T-helper 2 cell treated with Interferon-gamma antibody and Interleukin-4, amounts not matched to agents 5 μg/mL and 100 μg/mL, for 36 hours (primary cell): Measurements from ENCODE around the gene PLA2G2D.
"Not testable (repeated sequence)": the region's sequence is repeated elsewhere in the genome, so short reads cannot be mapped to it uniquely, and the experiment has no call there.

ENCODE experiments used
- DNase-seq: peaks from one replicate; pipeline ENCODE4 v3.0.0; 2021; ENCODE audit warnings: low spot score
- H3K27ac Mint-ChIP-seq: one replicate; pipeline ENCODE4 v1.8.0; 2021; ENCODE audit warnings: mild to moderate bottlenecking, mixed read lengths
- H3K27me3 Mint-ChIP-seq: one replicate; pipeline ENCODE4 v1.8.0; 2021; ENCODE audit warnings: low read depth, mixed read lengths
- H3K36me3 Mint-ChIP-seq: one replicate; pipeline ENCODE4 v1.8.0; 2021; ENCODE audit warnings: low read depth, mixed read lengths
- H3K4me1 Mint-ChIP-seq: one replicate; pipeline ENCODE4 v1.8.0; 2021; ENCODE audit warnings: low read depth, mixed read lengths
- H3K4me3 Mint-ChIP-seq: one replicate; pipeline ENCODE4 v1.8.0; 2022; ENCODE audit warnings: mild to moderate bottlenecking, moderate library complexity, mixed read lengths
- H3K9me3 Mint-ChIP-seq: one replicate; pipeline ENCODE4 v1.8.0; 2021; ENCODE audit warnings: mixed read lengths

PLA2G2D gene

GRCh38 chr1:20137604-20138003, 18.3 kb upstream of the PLA2G2D start:
- no peaks in the 10 kb centered on the region for H3K4me1 Mint-ChIP-seq

GRCh38 chr1:20137055-20137454, 17.7 kb upstream of the PLA2G2D start:
- no peak overlapping the region for H3K27ac Mint-ChIP-seq

More at GRCh38 chr1:20137604-20138003, 18.3 kb upstream of the PLA2G2D start:
- H3K36me3 Mint-ChIP-seq: no peaks in the 10 kb centered on the region
- H3K9me3 Mint-ChIP-seq: no peaks in the 10 kb centered on the region
- no peak overlapping the region for H3K27ac Mint-ChIP-seq
- peaks cover 6% of the 10 kb centered on the region for H3K27me3 Mint-ChIP-seq
- no peak for DNase-seq
- no peak overlapping the region for H3K4me3 Mint-ChIP-seq

GRCh38 chr1:20136249-20136648, 16.9 kb upstream of the PLA2G2D start:
- Mint-ChIP-seq H3K4me1 (no peaks in the 10 kb centered on the region), H3K4me3 (no peak overlapping the region), H3K27ac (no peak overlapping the region), H3K27me3 (peaks cover 10% of the 10 kb centered on the region), H3K36me3 (no peaks in the 10 kb centered on the region), H3K9me3 (no peaks in the 10 kb centered on the region)
- no peak for DNase-seq

More at GRCh38 chr1:20137055-20137454, 17.7 kb upstream of the PLA2G2D start:
- Mint-ChIP-seq H3K27me3 (peaks cover 8% of the 10 kb centered on the region), H3K9me3 (no peaks in the 10 kb centered on the region), H3K36me3 (no peaks in the 10 kb centered on the region), H3K4me3 (no peak overlapping the region), H3K4me1 (no peaks in the 10 kb centered on the region)
- no peak for DNase-seq

- Mint-ChIP-seq H3K9me3 (no peaks in the 10 kb centered on the region), H3K27ac (no peak overlapping the region), H3K27me3 (peaks cover 10% of the 10 kb centered on the region), H3K36me3 (no peaks in the 10 kb centered on the region), H3K4me1 (no peaks in the 10 kb centered on the region), H3K4me3 (no peak overlapping the region)
- DNase-seq: no peak
These were observed 15.7 kb upstream of the PLA2G2D start for GRCh38 chr1:20134995-20135394.

GRCh38 chr1:20130518-20130917, 11.2 kb upstream of the PLA2G2D start:
- peaks cover 10% of the 10 kb centered on the region for H3K27me3 Mint-ChIP-seq
- not testable (repeated sequence) for H3K4me3 Mint-ChIP-seq, H3K9me3 Mint-ChIP-seq, H3K4me1 Mint-ChIP-seq, DNase-seq, H3K36me3 Mint-ChIP-seq, H3K27ac Mint-ChIP-seq

GRCh38 chr1:20126806-20127440, 7.6 kb upstream of the PLA2G2D start:
- H3K27ac Mint-ChIP-seq: no peak overlapping the region
- H3K9me3 Mint-ChIP-seq: peaks cover 3% of the 10 kb centered on the region

GRCh38 chr1:20126041-20126805, 6.9 kb upstream of the PLA2G2D start:
- Mint-ChIP-seq H3K36me3 (no peaks in the 10 kb centered on the region), H3K4me1 (no peaks in the 10 kb centered on the region), H3K9me3 (peaks cover 3% of the 10 kb centered on the region), H3K4me3 (no peak overlapping the region), H3K27ac (no peak overlapping the region), H3K27me3 (peaks cover 7% of the 10 kb centered on the region)
- no peak for DNase-seq

More at GRCh38 chr1:20126806-20127440, 7.6 kb upstream of the PLA2G2D start:
- DNase-seq: no peak
- Mint-ChIP-seq H3K27me3 (peaks cover 7% of the 10 kb centered on the region), H3K4me1 (no peaks in the 10 kb centered on the region), H3K36me3 (no peaks in the 10 kb centered on the region), H3K4me3 (no peak overlapping the region)

GRCh38 chr1:20125100-20125499, 5.8 kb upstream of the PLA2G2D start:
- no peaks in the 10 kb centered on the region for H3K4me1 Mint-ChIP-seq
- H3K4me3 Mint-ChIP-seq: no peak overlapping the region
- H3K9me3 Mint-ChIP-seq: peaks cover 3% of the 10 kb centered on the region
- no peaks in the 10 kb centered on the region for H3K36me3 Mint-ChIP-seq
- no peak overlapping the region for H3K27ac Mint-ChIP-seq
- peaks cover 9% of the 10 kb centered on the region for H3K27me3 Mint-ChIP-seq
- DNase-seq: no peak

GRCh38 chr1:20124456-20125057, 5.2 kb upstream of the PLA2G2D start:
- H3K4me3 Mint-ChIP-seq: no peak overlapping the region
- H3K27ac Mint-ChIP-seq: no peak overlapping the region
- peaks cover 9% of the 10 kb centered on the region for H3K27me3 Mint-ChIP-seq
- H3K9me3 Mint-ChIP-seq: peaks cover 3% of the 10 kb centered on the region
- H3K4me1 Mint-ChIP-seq: no peaks in the 10 kb centered on the region
- no peaks in the 10 kb centered on the region for H3K36me3 Mint-ChIP-seq
- no peak for DNase-seq

- no peak for DNase-seq
- Mint-ChIP-seq H3K9me3 (peaks cover 3% of the 10 kb centered on the region), H3K4me1 (no peaks in the 10 kb centered on the region), H3K4me3 (no peak overlapping the region), H3K36me3 (no peaks in the 10 kb centered on the region), H3K27me3 (peaks cover 9% of the 10 kb centered on the region), H3K27ac (no peak overlapping the region)
These were observed 4.6 kb upstream of the PLA2G2D start for GRCh38 chr1:20123722-20124455.

- peaks cover 11% of the 10 kb centered on the region for H3K27me3 Mint-ChIP-seq
- H3K4me1 Mint-ChIP-seq: no peaks in the 10 kb centered on the region
- H3K4me3 Mint-ChIP-seq: no peak overlapping the region
- no peak for DNase-seq
- H3K27ac Mint-ChIP-seq: no peak overlapping the region
- no peaks in the 10 kb centered on the region for H3K9me3 Mint-ChIP-seq
- H3K36me3 Mint-ChIP-seq: no peaks in the 10 kb centered on the region
These were observed 1.5 kb upstream of the PLA2G2D start for GRCh38 chr1:20120796-20121195.

GRCh38 chr1:20117236-20117635, 2.1 kb downstream of the PLA2G2D start:
- H3K4me1 Mint-ChIP-seq: no peaks in the 10 kb centered on the region
- no peaks in the 10 kb centered on the region for H3K9me3 Mint-ChIP-seq
- H3K4me3 Mint-ChIP-seq: no peak overlapping the region
- H3K36me3 Mint-ChIP-seq: no peaks in the 10 kb centered on the region
- H3K27ac Mint-ChIP-seq: no peak overlapping the region
- DNase-seq: no peak
- H3K27me3 Mint-ChIP-seq: peaks cover 8% of the 10 kb centered on the region

- no peak overlapping the region for H3K27ac Mint-ChIP-seq
- H3K4me1 Mint-ChIP-seq: no peaks in the 10 kb centered on the region
These were observed 3.4 kb downstream of the PLA2G2D start for GRCh38 chr1:20115916-20116315.

GRCh38 chr1:20115479-20115878, 3.9 kb downstream of the PLA2G2D start:
- Mint-ChIP-seq H3K27ac (no peak overlapping the region), H3K27me3 (peaks cover 2% of the 10 kb centered on the region), H3K9me3 (no peaks in the 10 kb centered on the region), H3K4me1 (no peaks in the 10 kb centered on the region), H3K36me3 (no peaks in the 10 kb centered on the region), H3K4me3 (no peak overlapping the region)
- no peak for DNase-seq

More at GRCh38 chr1:20115916-20116315, 3.4 kb downstream of the PLA2G2D start:
- H3K4me3 Mint-ChIP-seq: no peak overlapping the region
- DNase-seq: no peak
- H3K36me3 Mint-ChIP-seq: no peaks in the 10 kb centered on the region
- peaks cover 2% of the 10 kb centered on the region for H3K27me3 Mint-ChIP-seq
- no peaks in the 10 kb centered on the region for H3K9me3 Mint-ChIP-seq
